ENCODE data around the gene PYY.
"Not testable (repeated sequence)": the region's sequence is repeated elsewhere in the genome, so short reads cannot be mapped to it uniquely, and the experiment has no call there.

Gene PYY

DNA sequence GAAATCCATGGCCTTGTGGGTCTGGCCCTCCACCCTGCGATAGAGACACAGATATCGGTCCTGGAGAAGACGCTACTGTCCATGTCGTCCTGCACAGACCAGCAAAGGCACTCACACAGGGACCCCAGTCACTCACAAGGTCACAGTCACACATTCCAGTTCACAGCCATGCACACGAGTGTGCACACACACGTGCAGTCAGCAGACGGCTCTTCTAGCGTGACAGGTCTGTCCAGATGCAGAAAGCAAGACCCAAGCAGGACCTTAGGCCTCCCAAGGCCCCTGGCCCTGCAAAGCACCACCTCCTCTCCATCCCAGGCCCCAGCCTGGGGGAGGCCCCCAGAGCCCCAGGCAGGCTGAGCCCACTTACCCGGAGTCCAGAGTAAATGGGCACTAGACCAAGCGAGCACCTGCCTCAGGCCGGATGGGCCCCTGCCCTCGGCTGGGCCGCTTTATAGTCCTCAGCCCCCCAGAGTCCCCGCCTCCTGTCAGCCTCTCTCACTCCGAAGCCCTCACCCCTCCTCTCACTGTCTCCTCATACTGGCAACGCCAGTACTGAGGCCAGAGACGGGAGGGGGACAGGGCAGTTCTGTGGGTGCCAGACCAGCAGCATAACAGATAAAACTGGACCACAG, 11.6 kb downstream of the PYY start, which contains the start of gene PPY:
TSS of gene PPY (minus strand) at position 426 of the 635 bp plus-strand sequence. CDS start 822 bp downstream, outside the sequence.
- WGBS: 87% methylated on average over 17 of the region's 17 CpGs
- H3K4me3 ChIP-seq (ENCODE audit: low read length): no peak within 1 kb of the TSS
- H3K27me3 ChIP-seq (ENCODE audit: insufficient read depth, low read length): peaks cover 30% of the 10 kb centered on the region
- no peak within 1 kb of the TSS for H3K27ac ChIP-seq (ENCODE audit: low read depth, low read length)
- no peaks in the 10 kb centered on the region for H3K9me3 ChIP-seq (ENCODE audit: insufficient read depth, low read depth, low read length)
- H3K36me3 ChIP-seq (ENCODE audit: insufficient read depth, low read length): no peaks in the 10 kb centered on the region
- H3K4me1 ChIP-seq (ENCODE audit: insufficient read depth, low read length): no peaks in the 10 kb centered on the region
- H3K9ac ChIP-seq (ENCODE audit: low read depth, low read length): no peak within 1 kb of the TSS

DNA sequence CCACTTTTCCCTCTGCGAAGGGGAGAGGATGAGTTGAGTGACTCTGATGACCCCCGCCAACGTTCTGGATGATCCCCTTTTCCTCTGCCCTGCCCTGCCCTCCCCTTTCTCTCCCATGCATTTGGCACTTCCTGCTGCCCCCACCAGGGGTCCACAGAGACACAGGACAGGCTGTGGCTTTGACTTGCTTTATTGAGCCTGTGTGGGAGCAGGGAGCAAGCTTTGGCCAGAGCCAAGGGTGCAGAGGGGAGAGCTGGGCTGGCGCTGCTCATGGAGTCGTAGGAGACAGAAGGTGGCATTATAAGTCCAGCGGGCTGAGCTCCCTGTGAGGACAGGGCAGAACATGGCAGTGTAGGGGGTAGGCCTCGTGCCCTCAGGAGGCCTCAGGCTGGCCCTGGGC, 13.1 kb downstream of the PYY start:
- H3K27me3 ChIP-seq (ENCODE audit: insufficient read depth, low read length): peaks cover 34% of the 10 kb centered on the region
- no peak overlapping the region for H3K27ac ChIP-seq (ENCODE audit: low read depth, low read length)
- WGBS: 61% methylated on average over 7 of the region's 7 CpGs

DNA sequence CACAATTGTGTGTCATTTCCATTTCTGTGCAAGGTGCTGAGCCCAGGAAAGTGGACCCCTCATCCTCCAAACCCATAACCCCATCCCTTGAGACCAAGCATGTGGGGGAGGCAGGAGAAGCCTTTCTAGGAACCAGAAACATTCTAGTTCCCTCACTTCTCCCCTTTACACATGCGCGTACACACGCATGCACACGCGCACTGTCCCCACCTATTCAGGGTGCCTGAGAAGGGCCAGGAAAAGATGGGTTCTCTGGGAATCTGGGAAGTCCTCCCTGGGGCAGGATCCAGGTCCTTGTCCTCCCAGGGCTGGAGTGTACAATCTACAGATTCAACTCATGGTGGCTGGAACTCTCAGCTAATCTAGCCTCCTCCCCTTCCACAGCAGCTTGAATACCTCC, 13.9 kb downstream of the PYY start:
- Histone ChIP-seq H3K4me1 (ENCODE audit: insufficient read depth, low read length) (no peaks in the 10 kb centered on the region), H3K27me3 (ENCODE audit: insufficient read depth, low read length) (peaks cover 34% of the 10 kb centered on the region), H3K4me3 (ENCODE audit: low read length) (no peak overlapping the region), H3K9me3 (ENCODE audit: insufficient read depth, low read depth, low read length) (no peaks in the 10 kb centered on the region), H3K36me3 (ENCODE audit: insufficient read depth, low read length) (no peaks in the 10 kb centered on the region), H3K27ac (ENCODE audit: low read depth, low read length) (no peak overlapping the region), H3K9ac (ENCODE audit: low read depth, low read length) (no peak overlapping the region)
- 88% methylated on average over 5 of the region's 5 CpGs for WGBS

More for the DNA sequence above, 13.1 kb downstream of the PYY start:
- H3K9ac ChIP-seq (ENCODE audit: low read depth, low read length): no peak overlapping the region
- no peak overlapping the region for H3K4me3 ChIP-seq (ENCODE audit: low read length)
- H3K9me3 ChIP-seq (ENCODE audit: insufficient read depth, low read depth, low read length): no peaks in the 10 kb centered on the region
- no peaks in the 10 kb centered on the region for H3K36me3 ChIP-seq (ENCODE audit: insufficient read depth, low read length)
- H3K4me1 ChIP-seq (ENCODE audit: insufficient read depth, low read length): no peaks in the 10 kb centered on the region

DNA sequence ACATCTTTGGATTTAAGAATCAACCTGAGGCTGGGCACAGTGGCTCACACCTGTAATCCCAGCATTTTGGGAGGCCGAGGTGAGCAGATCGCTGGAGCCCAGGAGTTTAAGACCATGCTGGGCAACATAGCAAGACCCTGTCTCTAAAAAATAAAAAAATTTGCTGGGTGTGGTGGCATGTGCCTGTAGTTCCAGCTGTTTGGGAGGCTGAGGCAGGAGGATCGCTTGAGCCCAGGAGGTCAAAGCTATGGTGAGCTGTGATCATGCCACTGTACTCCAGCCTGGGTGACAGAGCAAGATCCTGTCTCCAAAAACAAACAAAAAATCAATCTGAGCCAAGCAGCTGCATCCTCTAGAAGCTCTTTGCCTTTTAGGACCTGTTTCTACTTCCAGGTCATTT, 14.3 kb downstream of the PYY start:
- not testable (repeated sequence) for H3K4me3 ChIP-seq (ENCODE audit: low read length); H3K4me1 ChIP-seq (ENCODE audit: insufficient read depth, low read length); H3K9ac ChIP-seq (ENCODE audit: low read depth, low read length); H3K27ac ChIP-seq (ENCODE audit: low read depth, low read length); H3K36me3 ChIP-seq (ENCODE audit: insufficient read depth, low read length); H3K9me3 ChIP-seq (ENCODE audit: insufficient read depth, low read depth, low read length)
- WGBS: 95% methylated on average over 3 of the region's 3 CpGs
- peaks cover 34% of the 10 kb centered on the region for H3K27me3 ChIP-seq (ENCODE audit: insufficient read depth, low read length)

DNA sequence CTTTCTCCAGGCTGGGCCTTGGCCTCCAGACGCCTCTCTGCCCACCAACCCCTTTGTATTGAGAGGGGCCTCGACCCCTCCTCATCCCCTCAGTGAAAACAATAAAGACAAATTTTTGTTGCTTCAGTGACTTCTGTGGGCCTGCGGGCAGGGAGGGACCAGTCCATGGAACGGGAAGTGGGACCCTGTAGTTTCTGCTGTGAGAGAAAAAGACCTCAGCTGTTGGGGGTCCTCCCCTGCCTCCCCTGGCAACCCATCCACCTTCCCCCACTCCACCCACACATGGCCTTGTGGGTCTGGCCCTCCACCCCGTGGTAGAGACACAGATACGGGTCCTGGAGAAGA, 14.9 kb downstream of the PYY start:
- Histone ChIP-seq H3K4me1 (ENCODE audit: insufficient read depth, low read length) (no peaks in the 10 kb centered on the region), H3K36me3 (ENCODE audit: insufficient read depth, low read length) (no peaks in the 10 kb centered on the region), H3K27ac (ENCODE audit: low read depth, low read length) (no peak overlapping the region), H3K9me3 (ENCODE audit: insufficient read depth, low read depth, low read length) (no peaks in the 10 kb centered on the region), H3K9ac (ENCODE audit: low read depth, low read length) (no peak overlapping the region), H3K4me3 (ENCODE audit: low read length) (no peak overlapping the region), H3K27me3 (ENCODE audit: insufficient read depth, low read length) (peaks cover 34% of the 10 kb centered on the region)
- WGBS: 86% methylated on average over 6 of the region's 6 CpGs

DNA sequence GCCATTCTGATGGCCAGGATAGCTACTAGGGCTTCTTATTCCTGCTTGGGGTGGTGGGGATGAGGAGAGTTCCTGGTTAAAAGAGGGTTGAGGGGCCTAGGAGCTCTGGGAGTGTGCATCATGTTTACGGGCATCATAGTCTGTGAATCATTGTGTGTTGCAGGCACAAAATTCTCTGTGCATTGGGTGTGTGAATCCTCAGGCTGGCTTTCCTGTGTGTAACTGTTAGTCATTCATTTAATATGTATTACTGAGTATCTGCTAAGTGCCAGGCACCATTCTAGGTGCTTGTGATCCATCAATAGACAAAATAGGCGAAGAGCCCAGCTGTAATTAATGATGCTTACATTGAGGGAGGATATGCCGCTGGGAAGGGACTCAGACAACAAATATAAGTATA, 17.3 kb downstream of the PYY start:
- no peak overlapping the region for H3K9ac ChIP-seq (ENCODE audit: low read depth, low read length)
- H3K4me3 ChIP-seq (ENCODE audit: low read length): no peak overlapping the region
- H3K4me1 ChIP-seq (ENCODE audit: insufficient read depth, low read length): no peaks in the 10 kb centered on the region
- H3K27ac ChIP-seq (ENCODE audit: low read depth, low read length): no peak overlapping the region
- WGBS: 98% methylated on average over 2 of the region's 3 CpGs
- H3K9me3 ChIP-seq (ENCODE audit: insufficient read depth, low read depth, low read length): no peaks in the 10 kb centered on the region
- peaks cover 34% of the 10 kb centered on the region for H3K27me3 ChIP-seq (ENCODE audit: insufficient read depth, low read length)
- no peaks in the 10 kb centered on the region for H3K36me3 ChIP-seq (ENCODE audit: insufficient read depth, low read length)

DNA sequence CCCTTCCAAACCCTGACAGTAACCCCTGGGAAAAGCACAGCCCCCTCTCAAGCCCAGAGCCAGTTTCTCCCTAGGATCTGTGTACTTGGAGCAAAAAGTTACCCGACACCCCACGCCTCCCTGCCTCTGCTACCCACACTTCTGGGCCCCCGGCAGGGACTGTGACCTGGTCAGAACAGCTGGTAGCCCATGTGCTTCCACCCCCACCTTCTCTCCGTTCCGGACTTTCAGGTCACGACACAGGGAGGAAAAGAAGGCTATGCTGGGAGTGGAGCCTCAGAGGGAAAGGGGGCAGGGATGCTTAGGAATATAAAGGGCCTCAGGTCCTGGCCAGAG, 17.8 kb downstream of the PYY start:
- H3K4me3 ChIP-seq (ENCODE audit: low read length): no peak overlapping the region
- H3K27ac ChIP-seq (ENCODE audit: low read depth, low read length): no peak overlapping the region
- H3K9ac ChIP-seq (ENCODE audit: low read depth, low read length): no peak overlapping the region
- no peaks in the 10 kb centered on the region for H3K9me3 ChIP-seq (ENCODE audit: insufficient read depth, low read depth, low read length)
- no peaks in the 10 kb centered on the region for H3K4me1 ChIP-seq (ENCODE audit: insufficient read depth, low read length)
- no peaks in the 10 kb centered on the region for H3K36me3 ChIP-seq (ENCODE audit: insufficient read depth, low read length)
- peaks cover 34% of the 10 kb centered on the region for H3K27me3 ChIP-seq (ENCODE audit: insufficient read depth, low read length)
- 82% methylated on average over 5 of the region's 6 CpGs for WGBS

DNA sequence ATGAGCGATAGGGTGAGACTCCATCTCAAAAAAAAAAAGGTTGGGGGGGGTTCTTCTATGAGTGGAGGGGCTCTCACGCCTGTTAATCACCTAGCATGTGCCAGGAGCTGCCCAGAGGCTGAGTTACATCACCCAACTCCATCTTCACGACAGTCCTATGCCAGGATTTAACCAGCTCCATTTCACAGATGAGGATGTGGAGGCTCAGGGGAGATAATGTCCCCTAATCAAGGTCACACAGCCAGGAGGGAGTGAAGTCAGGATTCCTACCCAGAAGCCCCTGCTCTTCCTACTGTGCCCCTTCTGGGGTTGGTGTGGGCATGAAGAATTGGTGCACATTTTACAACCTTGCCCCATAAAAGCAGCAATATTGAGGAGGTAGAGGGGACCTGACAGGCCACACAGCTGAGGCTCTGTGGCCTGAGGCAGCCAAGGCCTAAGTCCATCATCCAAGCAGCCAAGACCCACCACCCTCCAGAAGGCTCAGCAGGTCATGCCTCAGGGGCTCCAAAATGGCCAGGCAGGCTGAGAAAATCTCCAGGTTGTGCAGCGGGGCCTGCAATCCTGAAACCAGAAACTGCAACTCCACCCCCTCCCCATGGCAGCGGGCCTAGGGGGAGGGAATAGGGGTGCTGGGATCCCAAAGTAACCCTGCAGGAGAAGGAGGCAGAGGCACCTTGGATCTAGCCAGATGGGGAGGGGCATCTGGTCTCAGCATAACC, 18.4 kb downstream of the PYY start:
- no peak overlapping the region for H3K9ac ChIP-seq (ENCODE audit: low read depth, low read length)
- H3K9me3 ChIP-seq (ENCODE audit: insufficient read depth, low read depth, low read length): no peaks in the 10 kb centered on the region
- H3K27me3 ChIP-seq (ENCODE audit: insufficient read depth, low read length): peaks cover 34% of the 10 kb centered on the region
- whole genome bisulfite sequencing: 89% methylated on average over 4 of the region's 5 CpGs
- H3K4me1 ChIP-seq (ENCODE audit: insufficient read depth, low read length): no peaks in the 10 kb centered on the region
- no peak overlapping the region for H3K4me3 ChIP-seq (ENCODE audit: low read length)
- H3K27ac ChIP-seq (ENCODE audit: low read depth, low read length): no peak overlapping the region
- H3K36me3 ChIP-seq (ENCODE audit: insufficient read depth, low read length): no peaks in the 10 kb centered on the region

DNA sequence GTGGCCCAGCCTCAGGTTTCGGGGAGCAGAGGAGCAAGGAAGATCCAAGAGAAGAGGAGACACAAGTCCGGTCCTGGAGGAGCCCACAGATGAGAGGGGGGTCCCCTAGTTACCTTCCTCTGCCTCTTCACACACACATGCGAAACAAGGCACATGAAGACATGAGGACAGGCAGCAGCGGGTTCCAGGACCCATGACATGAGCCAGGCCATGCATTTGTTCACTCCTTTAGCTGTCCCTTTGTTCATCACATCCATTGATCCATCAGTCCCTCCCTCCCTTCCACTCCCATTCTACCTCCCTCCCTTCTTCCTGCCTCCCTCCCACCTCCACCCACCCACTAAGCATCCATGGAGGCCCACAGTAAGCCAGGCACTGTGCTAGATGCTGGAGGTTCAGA, 20.8 kb downstream of the PYY start:
- 95% methylated on average over 4 of the region's 4 CpGs for WGBS
- Histone ChIP-seq H3K4me1 (ENCODE audit: insufficient read depth, low read length) (no peaks in the 10 kb centered on the region), H3K36me3 (ENCODE audit: insufficient read depth, low read length) (no peaks in the 10 kb centered on the region), H3K4me3 (ENCODE audit: low read length) (no peak overlapping the region), H3K27ac (ENCODE audit: low read depth, low read length) (no peak overlapping the region), H3K9me3 (ENCODE audit: insufficient read depth, low read depth, low read length) (no peaks in the 10 kb centered on the region), H3K27me3 (ENCODE audit: insufficient read depth, low read length) (peaks cover 23% of the 10 kb centered on the region), H3K9ac (ENCODE audit: low read depth, low read length) (no peak overlapping the region)

DNA sequence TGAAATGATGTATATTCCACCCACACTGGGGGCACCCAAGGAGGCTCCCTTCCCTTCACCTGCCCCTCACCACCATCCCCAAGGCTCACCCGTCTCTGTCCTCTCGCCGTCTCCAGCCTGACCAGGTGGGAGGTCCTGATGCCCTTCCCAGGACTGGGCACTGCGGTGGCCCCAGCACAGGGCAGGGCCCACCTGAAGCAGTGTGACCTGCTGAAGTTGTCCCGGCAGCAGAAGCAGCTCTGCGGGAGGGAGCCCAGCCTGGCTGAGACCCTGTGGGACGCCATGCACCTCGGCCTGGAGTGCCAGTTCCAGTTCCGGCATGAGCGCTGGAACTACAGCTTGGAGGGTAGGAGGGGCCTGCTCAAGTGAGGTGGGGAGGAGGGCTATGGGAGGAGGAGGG, 21.4 kb downstream of the PYY start:
- no peaks in the 10 kb centered on the region for H3K9me3 ChIP-seq (ENCODE audit: insufficient read depth, low read depth, low read length)
- peaks cover 23% of the 10 kb centered on the region for H3K27me3 ChIP-seq (ENCODE audit: insufficient read depth, low read length)
- no peak overlapping the region for H3K4me3 ChIP-seq (ENCODE audit: low read length)
- H3K9ac ChIP-seq (ENCODE audit: low read depth, low read length): no peak overlapping the region
- no peak overlapping the region for H3K27ac ChIP-seq (ENCODE audit: low read depth, low read length)
- 91% methylated on average over 10 of the region's 10 CpGs for WGBS
- H3K36me3 ChIP-seq (ENCODE audit: insufficient read depth, low read length): no peaks in the 10 kb centered on the region
- H3K4me1 ChIP-seq (ENCODE audit: insufficient read depth, low read length): 0 out of 2 replicates have a peak, but pooled peaks cover 3% of the 10 kb centered on the region

DNA sequence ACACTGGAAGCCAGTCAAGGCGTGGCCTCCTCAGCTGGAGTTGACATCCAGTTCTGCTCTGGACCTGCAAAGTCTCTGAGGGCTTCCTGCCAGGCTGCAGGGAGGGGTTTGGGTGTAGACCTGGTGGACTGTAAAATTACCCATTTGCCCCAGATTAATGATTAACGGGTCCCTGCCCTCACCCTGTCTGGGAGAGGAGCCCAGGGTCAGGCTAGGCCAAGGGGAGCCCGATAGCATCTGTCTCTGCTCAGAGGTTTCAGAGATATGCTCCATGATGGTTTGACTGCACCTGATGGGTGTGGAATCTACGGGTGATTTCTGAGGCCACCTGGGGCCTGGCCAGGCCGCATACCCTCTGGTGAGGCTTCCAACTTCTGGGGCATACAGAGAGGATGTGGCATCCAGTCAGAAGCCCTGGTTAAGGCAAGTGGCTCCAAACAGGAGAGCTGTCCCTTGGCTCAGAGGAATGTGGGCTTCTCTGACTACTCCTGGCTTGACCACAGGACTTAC, 22.6 kb downstream of the PYY start:
- WGBS: 90% methylated on average over 5 of the region's 5 CpGs
- 0 out of 2 replicates have a peak, but pooled peaks cover 3% of the 10 kb centered on the region for H3K4me1 ChIP-seq (ENCODE audit: insufficient read depth, low read length)
- H3K27me3 ChIP-seq (ENCODE audit: insufficient read depth, low read length): peaks cover 29% of the 10 kb centered on the region
- H3K9me3 ChIP-seq (ENCODE audit: insufficient read depth, low read depth, low read length): no peaks in the 10 kb centered on the region
- H3K27ac ChIP-seq (ENCODE audit: low read depth, low read length): no peak overlapping the region
- no peak overlapping the region for H3K9ac ChIP-seq (ENCODE audit: low read depth, low read length)
- H3K36me3 ChIP-seq (ENCODE audit: insufficient read depth, low read length): no peaks in the 10 kb centered on the region
- H3K4me3 ChIP-seq (ENCODE audit: low read length): no peak overlapping the region
